Prostate gland (tissue), 2 donors: ENCODE measurements around the gene ETS2. TPM values are rescaled to one million over a fixed set of nuclear protein-coding genes. Genes with fewer than 3 reads are reported as not detected.
A peak's percentile ranks its signal among the peaks of the same experiment; 100 is the strongest.

Source experiments
- DNase-seq: peaks from one replicate; pipeline ENCODE4 v3.0.0-alpha.2; 2019; ENCODE audit warnings: low spot score
- H3K27ac ChIP-seq, 2 donors: fragments of 200-600 bp; sonication (generic); 2 replicates each; pipeline ENCODE4 v1.5.1; 2017 to 2019
- H3K27me3 ChIP-seq: fragments of 200-600 bp; sonication (generic); replicated peaks from 2 replicates; pipeline ENCODE4 v1.5.1; 2019; ENCODE audit not compliant: insufficient read depth
- H3K36me3 ChIP-seq, 2 donors: fragments of 200-600 bp; sonication (generic); 1 replicate in 1 of 2; 2 replicates in 1 of 2; pipeline versions ENCODE4 v1.5.1 to v1.8.1; 2017 to 2019
- H3K4me1 ChIP-seq: fragments of 200-600 bp; sonication (generic); replicated peaks from 2 replicates; pipeline ENCODE4 v1.5.1; 2019
- H3K4me3 ChIP-seq, 2 donors: fragments of 200-600 bp; sonication (generic); 2 replicates each; pipeline ENCODE4 v1.5.1; 2017 to 2019
- H3K9me3 ChIP-seq: fragments of 200-600 bp; sonication (generic); 2 replicates; pipeline ENCODE4 v1.5.1; 2017
- POLR2A ChIP-seq: fragments of 450-650 bp; IDR thresholded peaks from one replicate; pipeline ENCODE4 v1.6.1; 2016; ENCODE audit warnings: antibody characterized with exemption, mild to moderate bottlenecking
- POLR2AphosphoS5 ChIP-seq: sonication (generic); formaldehyde crosslinking; IDR thresholded peaks from one replicate; pipeline ENCODE4 v1.6.1; 2017; ENCODE audit warnings: antibody characterized with exemption
- WGBS: methylation state at CpG from one replicate; pipeline ENCODE4 v1.1.5; 2018; 5-methylcytosine and 5-hydroxymethylcytosine counted together
- intact Hi-C: fragments of 100-400 bp; cut with DNase I; formaldehyde crosslinking; loops from one replicate; pipeline ENCODE4 v1.14.2; 2022
- total RNA-seq, 2 donors: library from RNA; depleted of rRNA; stranded (reverse); fragments of >200 nt; gene quantifications; one replicate each; pipeline ENCODE4 v1.1.0, GENCODE V29; 2016
- TF ChIP-seq, protein P1 (sequence below), 4 experiments: fragments of 200-600 bp in 2 of 4; fragments of 450-650 bp in 2 of 4; sonication (generic) in 2 of 4; IDR thresholded peaks; 1 replicate in 3 of 4; 2 replicates in 1 of 4; pipeline ENCODE4 v1.5.1; 2016 to 2019; ENCODE audit warnings: antibody characterized with exemption in 4 of 4, mild to moderate bottlenecking in 2 of 4, moderate library complexity in 2 of 4

ETS2 gene
- total RNA-seq, 2 donors from 2014 or later = 53.3 to 80.2 TPM

- intact Hi-C loops = no loop called here
- Histone ChIP-seq H3K27ac (no peak overlapping the region), H3K4me1 (no peaks in the 10 kb centered on the region), H3K4me3 (no peak overlapping the region), H3K9me3 (no peaks in the 10 kb centered on the region), H3K36me3 (peaks cover 3 to 33% of the 10 kb centered on the region in 2 donors), H3K27me3 (no peaks in the 10 kb centered on the region)
- no peak for DNase-seq
- 81% methylated on average over 10 of the region's 10 CpGs for WGBS
- TF ChIP-seq POLR2AphosphoS5 (no peak), POLR2A (no peak)
- TF ChIP-seq, protein P1, sequence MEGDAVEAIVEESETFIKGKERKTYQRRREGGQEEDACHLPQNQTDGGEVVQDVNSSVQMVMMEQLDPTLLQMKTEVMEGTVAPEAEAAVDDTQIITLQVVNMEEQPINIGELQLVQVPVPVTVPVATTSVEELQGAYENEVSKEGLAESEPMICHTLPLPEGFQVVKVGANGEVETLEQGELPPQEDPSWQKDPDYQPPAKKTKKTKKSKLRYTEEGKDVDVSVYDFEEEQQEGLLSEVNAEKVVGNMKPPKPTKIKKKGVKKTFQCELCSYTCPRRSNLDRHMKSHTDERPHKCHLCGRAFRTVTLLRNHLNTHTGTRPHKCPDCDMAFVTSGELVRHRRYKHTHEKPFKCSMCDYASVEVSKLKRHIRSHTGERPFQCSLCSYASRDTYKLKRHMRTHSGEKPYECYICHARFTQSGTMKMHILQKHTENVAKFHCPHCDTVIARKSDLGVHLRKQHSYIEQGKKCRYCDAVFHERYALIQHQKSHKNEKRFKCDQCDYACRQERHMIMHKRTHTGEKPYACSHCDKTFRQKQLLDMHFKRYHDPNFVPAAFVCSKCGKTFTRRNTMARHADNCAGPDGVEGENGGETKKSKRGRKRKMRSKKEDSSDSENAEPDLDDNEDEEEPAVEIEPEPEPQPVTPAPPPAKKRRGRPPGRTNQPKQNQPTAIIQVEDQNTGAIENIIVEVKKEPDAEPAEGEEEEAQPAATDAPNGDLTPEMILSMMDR (IDR thresholded peaks at IDR 0.05) = no peak
Observed at GRCh38 chr21:38816400-38816977, 10.8 kb downstream of the ETS2 start.

GRCh38 chr21:38817371-38818324, 11.9 kb downstream of the ETS2 start:
- TF ChIP-seq POLR2A = peak; percentile 19
- TF ChIP-seq, protein P1 (IDR thresholded peaks at IDR 0.05) = no peak
- H3K27me3 ChIP-seq = no peaks in the 10 kb centered on the region
- WGBS = 83% methylated on average over 14 of the region's 14 CpGs
- DNase-seq = no peak
- peaks cover 3 to 38% of the 10 kb centered on the region in 2 donors for H3K36me3 ChIP-seq
- intact Hi-C loops = no loop called here
- no peak overlapping the region for H3K4me3 ChIP-seq
- no peaks in the 10 kb centered on the region for H3K4me1 ChIP-seq
- H3K27ac ChIP-seq = peak overlapping the region in 1 of 2 donors; percentile 26
- H3K9me3 ChIP-seq = no peaks in the 10 kb centered on the region

DNA sequence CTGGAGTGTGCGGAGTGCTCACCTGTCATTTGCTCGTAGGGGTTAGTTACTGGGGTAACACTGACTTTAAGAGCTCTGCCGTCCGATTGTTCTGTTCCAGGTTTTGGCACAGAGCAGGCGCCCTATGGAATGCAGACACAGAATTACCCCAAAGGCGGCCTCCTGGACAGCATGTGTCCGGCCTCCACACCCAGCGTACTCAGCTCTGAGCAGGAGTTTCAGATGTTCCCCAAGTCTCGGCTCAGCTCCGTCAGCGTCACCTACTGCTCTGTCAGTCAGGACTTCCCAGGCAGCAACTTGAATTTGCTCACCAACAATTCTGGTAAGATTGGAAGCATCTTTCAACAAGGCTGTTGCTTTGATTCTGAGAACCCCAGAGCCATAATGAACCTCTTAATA, 12.6 kb downstream of the ETS2 start:
- no peak for DNase-seq
- TF ChIP-seq, protein P1 (IDR thresholded peaks at IDR 0.05) = no peak
- no peak for TF ChIP-seq POLR2A
- Histone ChIP-seq H3K4me1 (no peaks in the 10 kb centered on the region), H3K27me3 (no peaks in the 10 kb centered on the region), H3K4me3 (no peak overlapping the region), H3K27ac (peak overlapping the region in 1 of 2 donors; percentile 26), H3K36me3 (peaks cover 3 to 42% of the 10 kb centered on the region in 2 donors), H3K9me3 (no peaks in the 10 kb centered on the region)
- 89% methylated on average over 11 of the region's 11 CpGs for WGBS
- intact Hi-C loops = no loop called here

GRCh38 chr21:38819051-38819718, 13.5 kb downstream of the ETS2 start:
- H3K27me3 ChIP-seq = no peaks in the 10 kb centered on the region
- WGBS = 80% methylated on average over 14 of the region's 14 CpGs
- TF ChIP-seq POLR2A (peak; percentile 19), POLR2AphosphoS5 (no peak)
- TF ChIP-seq, protein P1 (IDR thresholded peaks at IDR 0.05) = no peak
- DNase-seq = no peak
- peak overlapping the region; percentile 29 to 34 for H3K27ac ChIP-seq
- no peaks in the 10 kb centered on the region for H3K4me1 ChIP-seq
- H3K36me3 ChIP-seq = peaks cover 3 to 42% of the 10 kb centered on the region in 2 donors
- intact Hi-C loops = no loop called here
- no peaks in the 10 kb centered on the region for H3K9me3 ChIP-seq
- no peak overlapping the region for H3K4me3 ChIP-seq
